ENCODE results near the gene CYP46A1. TPM values are rescaled to one million over a fixed set of nuclear protein-coding genes. Genes with fewer than 3 reads are reported as not detected.
A peak's percentile ranks its signal among the peaks of the same experiment; 100 is the strongest.

Gene CYP46A1
- total RNA-seq, 1 donor from 2014 or later, result 1.1 TPM

GRCh38 chr14:99730876-99731546 lies 46.9 kb downstream of the CYP46A1 start:
- no peaks in the 10 kb centered on the region for H3K9me3 Mint-ChIP-seq
- peaks cover 11% of the 10 kb centered on the region for H3F3A ChIP-seq (ENCODE audit: low read depth)
- no peak overlapping the region for H3K9ac ChIP-seq
- peak overlapping the region; percentile 76 for H3K4me3 ChIP-seq
- H3K27me3 ChIP-seq, result no peaks in the 10 kb centered on the region
- H4K20me1 ChIP-seq (ENCODE audit: low read depth), result peaks cover 3% of the 10 kb centered on the region
- no peaks in the 10 kb centered on the region for H3K36me3 Mint-ChIP-seq
- no peaks in the 10 kb centered on the region for H3K36me3 ChIP-seq
- H3K27me3 Mint-ChIP-seq (ENCODE audit: insufficient read depth, low read depth), result peaks cover 10% of the 10 kb centered on the region
- H3K9me3 ChIP-seq (ENCODE audit: low read depth), result no peaks in the 10 kb centered on the region
- no peak overlapping the region for H2AFZ ChIP-seq (replicated peaks)
- no peaks in the 10 kb centered on the region for H3K79me2 ChIP-seq (ENCODE audit: low read depth)
- no peak for DNase-seq (ENCODE audit: low spot score)
- peak overlapping the region; percentile 82 for H3K4me3 Mint-ChIP-seq
- H3K4me1 Mint-ChIP-seq, result peaks cover 21% of the 10 kb centered on the region
- H3K27ac Mint-ChIP-seq, result no peak overlapping the region
- peaks cover 7% of the 10 kb centered on the region for H3K4me1 ChIP-seq
- no peak overlapping the region for H3K27ac ChIP-seq
- peak overlapping the region; percentile 98 for H3K4me2 ChIP-seq
- TF ChIP-seq EZH2 (IDR thresholded peaks at IDR 0.05) (no peak), EZH2phosphoT487 (IDR thresholded peaks at IDR 0.05) (no peak)
- TF ChIP-seq, protein P1, sequence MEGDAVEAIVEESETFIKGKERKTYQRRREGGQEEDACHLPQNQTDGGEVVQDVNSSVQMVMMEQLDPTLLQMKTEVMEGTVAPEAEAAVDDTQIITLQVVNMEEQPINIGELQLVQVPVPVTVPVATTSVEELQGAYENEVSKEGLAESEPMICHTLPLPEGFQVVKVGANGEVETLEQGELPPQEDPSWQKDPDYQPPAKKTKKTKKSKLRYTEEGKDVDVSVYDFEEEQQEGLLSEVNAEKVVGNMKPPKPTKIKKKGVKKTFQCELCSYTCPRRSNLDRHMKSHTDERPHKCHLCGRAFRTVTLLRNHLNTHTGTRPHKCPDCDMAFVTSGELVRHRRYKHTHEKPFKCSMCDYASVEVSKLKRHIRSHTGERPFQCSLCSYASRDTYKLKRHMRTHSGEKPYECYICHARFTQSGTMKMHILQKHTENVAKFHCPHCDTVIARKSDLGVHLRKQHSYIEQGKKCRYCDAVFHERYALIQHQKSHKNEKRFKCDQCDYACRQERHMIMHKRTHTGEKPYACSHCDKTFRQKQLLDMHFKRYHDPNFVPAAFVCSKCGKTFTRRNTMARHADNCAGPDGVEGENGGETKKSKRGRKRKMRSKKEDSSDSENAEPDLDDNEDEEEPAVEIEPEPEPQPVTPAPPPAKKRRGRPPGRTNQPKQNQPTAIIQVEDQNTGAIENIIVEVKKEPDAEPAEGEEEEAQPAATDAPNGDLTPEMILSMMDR (IDR thresholded peaks at IDR 0.05), result no peak

DNA sequence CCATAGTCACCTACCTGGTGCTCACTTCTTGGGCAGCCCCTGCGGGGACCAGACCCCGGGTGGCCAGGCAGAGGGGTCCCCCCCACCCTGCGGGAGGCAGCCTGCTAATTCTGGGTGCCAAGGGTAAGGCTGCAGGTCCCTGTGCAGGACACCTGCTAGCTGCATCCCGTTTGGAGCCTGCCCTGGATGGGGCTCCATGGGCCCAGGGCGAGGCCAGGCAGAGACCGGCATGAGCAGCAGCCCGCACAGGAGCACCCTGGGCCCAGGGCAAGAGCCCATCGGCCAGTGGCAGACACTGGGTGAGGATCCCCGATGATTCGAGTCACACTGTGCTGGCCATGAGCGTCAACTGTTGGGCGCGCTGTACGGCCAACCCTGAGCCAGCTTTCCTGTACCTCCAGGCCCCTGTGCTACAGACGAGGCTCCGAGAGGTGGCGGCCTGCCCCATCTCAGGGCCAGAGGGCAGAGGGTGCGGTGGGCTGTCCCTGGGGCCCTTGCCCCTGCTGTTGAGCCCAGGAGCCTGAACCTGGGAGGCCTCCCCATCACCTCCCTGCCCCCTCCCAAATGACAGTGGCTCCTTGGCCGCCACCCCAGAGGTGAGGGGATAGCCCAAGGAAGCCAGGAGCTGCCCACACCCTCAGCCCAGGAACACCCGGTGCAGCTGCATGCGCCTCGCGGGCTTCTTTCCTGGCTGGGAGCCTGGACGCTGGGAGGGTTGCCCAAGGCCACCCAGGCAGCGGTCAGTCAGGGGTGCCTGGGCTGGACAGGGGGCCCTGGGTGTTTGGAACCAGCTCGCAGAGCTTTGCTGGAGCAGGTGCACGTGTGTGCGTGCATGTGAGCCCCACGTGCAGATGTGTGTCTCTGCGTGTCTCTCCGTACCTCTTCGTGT lies 47.7 kb downstream of the CYP46A1 start:
- Histone ChIP-seq H4K20me1 (ENCODE audit: low read depth) (peaks cover 3% of the 10 kb centered on the region), H3K79me2 (ENCODE audit: low read depth) (no peaks in the 10 kb centered on the region), H3K4me1 (peaks cover 7% of the 10 kb centered on the region), H3K9me3 (ENCODE audit: low read depth) (no peaks in the 10 kb centered on the region), H3K4me2 (no peak overlapping the region), H3K27me3 (no peaks in the 10 kb centered on the region), H3K4me3 (no peak overlapping the region), H3K36me3 (no peaks in the 10 kb centered on the region), H2AFZ (replicated peaks) (no peak overlapping the region), H3K27ac (no peak overlapping the region), H3F3A (ENCODE audit: low read depth) (peaks cover 11% of the 10 kb centered on the region), H3K9ac (no peak overlapping the region)
- H3K27me3 Mint-ChIP-seq (ENCODE audit: insufficient read depth, low read depth), result peaks cover 9% of the 10 kb centered on the region
- no peak overlapping the region for H3K4me3 Mint-ChIP-seq
- no peaks in the 10 kb centered on the region for H3K9me3 Mint-ChIP-seq
- no peak for DNase-seq (ENCODE audit: low spot score)
- H3K36me3 Mint-ChIP-seq, result no peaks in the 10 kb centered on the region
- peaks cover 21% of the 10 kb centered on the region for H3K4me1 Mint-ChIP-seq
- H3K27ac Mint-ChIP-seq, result peak overlapping the region; percentile 76
- TF ChIP-seq, protein P1 (IDR thresholded peaks at IDR 0.05), result no peak
- no peak for TF ChIP-seq EZH2 (IDR thresholded peaks at IDR 0.05)
- no peak for TF ChIP-seq EZH2phosphoT487 (IDR thresholded peaks at IDR 0.05)

GRCh38 chr14:99732436-99733210 lies 48.5 kb downstream of the CYP46A1 start:
- Histone ChIP-seq H3K36me3 (no peaks in the 10 kb centered on the region), H3F3A (ENCODE audit: low read depth) (peaks cover 11% of the 10 kb centered on the region), H3K79me2 (ENCODE audit: low read depth) (no peaks in the 10 kb centered on the region), H3K4me1 (peaks cover 7% of the 10 kb centered on the region), H4K20me1 (ENCODE audit: low read depth) (peaks cover 3% of the 10 kb centered on the region), H3K9ac (no peak overlapping the region), H2AFZ (replicated peaks) (no peak overlapping the region), H3K4me2 (no peak overlapping the region), H3K27me3 (no peaks in the 10 kb centered on the region), H3K27ac (no peak overlapping the region), H3K4me3 (no peak overlapping the region), H3K9me3 (ENCODE audit: low read depth) (no peaks in the 10 kb centered on the region)
- Mint-ChIP-seq H3K27ac (peak overlapping the region; percentile 76), H3K9me3 (no peaks in the 10 kb centered on the region), H3K4me3 (peak overlapping the region; percentile 40), H3K27me3 (ENCODE audit: insufficient read depth, low read depth) (peaks cover 8% of the 10 kb centered on the region), H3K36me3 (no peaks in the 10 kb centered on the region), H3K4me1 (peaks cover 24% of the 10 kb centered on the region)
- TF ChIP-seq EZH2 (IDR thresholded peaks at IDR 0.05) (no peak), EZH2phosphoT487 (IDR thresholded peaks at IDR 0.05) (no peak)
- TF ChIP-seq, protein P1 (IDR thresholded peaks at IDR 0.05), result no peak
- no peak for DNase-seq (ENCODE audit: low spot score)

All from neural progenitor cell (in vitro differentiated cells).